ENCODE results near the gene P2RX4.

P2RX4 gene

GRCh38 chr12:121238604-121239350 is 28.8 kb downstream of the P2RX4 start:
- Histone ChIP-seq H3K9me3 (ENCODE audit: insufficient read depth, low read length) (no peaks in the 10 kb centered on the region), H3K9me2 (replicated peaks; ENCODE audit: insufficient read depth, low read length) (no peaks in the 10 kb centered on the region), H4K20me1 (ENCODE audit: low read depth, low read length) (no peaks in the 10 kb centered on the region), H3K36me3 (ENCODE audit: low read length) (no peaks in the 10 kb centered on the region), H3F3A (ENCODE audit: insufficient read depth) (no peaks in the 10 kb centered on the region), H3K4me2 (ENCODE audit: low read depth, low read length, poor library complexity, severe bottlenecking) (no peak overlapping the region), H3K27ac (ENCODE audit: low read depth, low read length) (no peak overlapping the region), H3K27me3 (ENCODE audit: low read length) (no peaks in the 10 kb centered on the region), H2AFZ (ENCODE audit: low read depth, low read length, severe bottlenecking) (no peak overlapping the region), H3K4me3 (ENCODE audit: insufficient read depth, low read length, poor library complexity, severe bottlenecking) (no peak overlapping the region), H3K79me2 (ENCODE audit: insufficient read depth, low read length) (no peaks in the 10 kb centered on the region), H3K9ac (ENCODE audit: low read length) (no peak overlapping the region)
- TF ChIP-seq EZH2phosphoT487 (conservative IDR thresholded peaks at IDR 0.05; ENCODE audit: low read length) (no peak), CTCF (IDR thresholded peaks at IDR 0.05; ENCODE audit: insufficient read depth, low read length, poor library complexity, severe bottlenecking) (no peak)

- no peak overlapping the region for H2AFZ ChIP-seq (ENCODE audit: low read depth, low read length, severe bottlenecking)
- H3K4me3 ChIP-seq (ENCODE audit: insufficient read depth, low read length, poor library complexity, severe bottlenecking), result no peak overlapping the region
- H3K36me3 ChIP-seq (ENCODE audit: low read length), result no peaks in the 10 kb centered on the region
- no peaks in the 10 kb centered on the region for H3K9me2 ChIP-seq (replicated peaks; ENCODE audit: insufficient read depth, low read length)
- H3K4me2 ChIP-seq (ENCODE audit: low read depth, low read length, poor library complexity, severe bottlenecking), result no peak overlapping the region
- no peaks in the 10 kb centered on the region for H3F3A ChIP-seq (ENCODE audit: insufficient read depth)
- no peaks in the 10 kb centered on the region for H3K79me2 ChIP-seq (ENCODE audit: insufficient read depth, low read length)
- no peak for TF ChIP-seq CTCF (IDR thresholded peaks at IDR 0.05; ENCODE audit: insufficient read depth, low read length, poor library complexity, severe bottlenecking)
- TF ChIP-seq EZH2phosphoT487 (conservative IDR thresholded peaks at IDR 0.05; ENCODE audit: low read length), result no peak
- H3K27me3 ChIP-seq (ENCODE audit: low read length), result no peaks in the 10 kb centered on the region
- no peak overlapping the region for H3K27ac ChIP-seq (ENCODE audit: low read depth, low read length)
- no peaks in the 10 kb centered on the region for H4K20me1 ChIP-seq (ENCODE audit: low read depth, low read length)
- no peaks in the 10 kb centered on the region for H3K9me3 ChIP-seq (ENCODE audit: insufficient read depth, low read length)
- H3K9ac ChIP-seq (ENCODE audit: low read length), result no peak overlapping the region
These were observed 29.6 kb downstream of the P2RX4 start for GRCh38 chr12:121239351-121240061.

- H3K4me2 ChIP-seq (ENCODE audit: low read depth, low read length, poor library complexity, severe bottlenecking), result no peak overlapping the region
- no peak overlapping the region for H3K4me3 ChIP-seq (ENCODE audit: insufficient read depth, low read length, poor library complexity, severe bottlenecking)
- H3K36me3 ChIP-seq (ENCODE audit: low read length), result no peaks in the 10 kb centered on the region
- H3K9ac ChIP-seq (ENCODE audit: low read length), result no peak overlapping the region
- H2AFZ ChIP-seq (ENCODE audit: low read depth, low read length, severe bottlenecking), result no peak overlapping the region
- no peak overlapping the region for H3K27ac ChIP-seq (ENCODE audit: low read depth, low read length)
- no peaks in the 10 kb centered on the region for H3K79me2 ChIP-seq (ENCODE audit: insufficient read depth, low read length)
- no peaks in the 10 kb centered on the region for H3K9me2 ChIP-seq (replicated peaks; ENCODE audit: insufficient read depth, low read length)
- no peaks in the 10 kb centered on the region for H4K20me1 ChIP-seq (ENCODE audit: low read depth, low read length)
- H3K27me3 ChIP-seq (ENCODE audit: low read length), result no peaks in the 10 kb centered on the region
- no peaks in the 10 kb centered on the region for H3K9me3 ChIP-seq (ENCODE audit: insufficient read depth, low read length)
- no peak for TF ChIP-seq EZH2phosphoT487 (conservative IDR thresholded peaks at IDR 0.05; ENCODE audit: low read length)
- no peak for TF ChIP-seq CTCF (IDR thresholded peaks at IDR 0.05; ENCODE audit: insufficient read depth, low read length, poor library complexity, severe bottlenecking)
- no peaks in the 10 kb centered on the region for H3F3A ChIP-seq (ENCODE audit: insufficient read depth)
These were observed 30.1 kb downstream of the P2RX4 start for GRCh38 chr12:121240062-121240420.
